Retinal pigment epithelial cell (primary cell): ENCODE measurements around the gene SKAP1.

ENCODE experiments used
- DNase-seq: peaks from one replicate; pipeline ENCODE4 v3.0.0-alpha.2; 2010; ENCODE audit warnings: low read depth
- H3K4me3 ChIP-seq: 2 replicates; pipeline ENCODE4 v1.5.1; 2011; ENCODE audit warnings: mild to moderate bottlenecking, low read length, control low read depth, moderate library complexity
- CTCF ChIP-seq: conservative IDR thresholded peaks from 2 replicates; pipeline ENCODE4 v1.5.1; 2011; ENCODE audit warnings: low read depth, low read length, control low read depth, inconsistent platforms

Gene SKAP1

GRCh38 chr17:48445248-48445620 lies 15.2 kb upstream of the SKAP1 start:
- H3K4me3 ChIP-seq = no peak overlapping the region

GRCh38 chr17:48444516-48445247 lies 14.7 kb upstream of the SKAP1 start:
- no peak for TF ChIP-seq CTCF
- H3K4me3 ChIP-seq = no peak overlapping the region
- DNase-seq = no peak

More at GRCh38 chr17:48445248-48445620, 15.2 kb upstream of the SKAP1 start:
- TF ChIP-seq CTCF = no peak
- no peak for DNase-seq

- TF ChIP-seq CTCF = no peak
- DNase-seq = no peak
- H3K4me3 ChIP-seq = no peak overlapping the region
Measured at GRCh38 chr17:48443712-48444111, 13.7 kb upstream of the SKAP1 start.

GRCh38 chr17:48442819-48443218 lies 12.8 kb upstream of the SKAP1 start:
- no peak for TF ChIP-seq CTCF
- no peak for DNase-seq
- no peak overlapping the region for H3K4me3 ChIP-seq

- TF ChIP-seq CTCF = no peak
- H3K4me3 ChIP-seq = no peak overlapping the region
- no peak for DNase-seq
Measured at GRCh38 chr17:48441862-48442261, 11.8 kb upstream of the SKAP1 start.

- H3K4me3 ChIP-seq = no peak overlapping the region
- DNase-seq = no peak
- no peak for TF ChIP-seq CTCF
Measured at GRCh38 chr17:48441231-48441711, 11.3 kb upstream of the SKAP1 start.

GRCh38 chr17:48440669-48441068 lies 10.7 kb upstream of the SKAP1 start:
- H3K4me3 ChIP-seq = no peak overlapping the region
- DNase-seq = no peak
- TF ChIP-seq CTCF = no peak
